K562 (cell line): ENCODE measurements around the gene BEST4. TPM values are rescaled to one million over a fixed set of nuclear protein-coding genes. Genes with fewer than 3 reads are reported as not detected.

ENCODE experiments used
- AFF4 ChIP-seq: sonication (generic); formaldehyde crosslinking; IDR thresholded peaks from 2 replicates; pipeline ENCODE4 v1.8.0; 2023; ENCODE audit warnings: mild to moderate bottlenecking, missing genetic modification reagents
- EHMT2 ChIP-seq: fragments of 450-650 bp; IDR thresholded peaks from 2 replicates; pipeline ENCODE4 v1.6.1; 2018; ENCODE audit warnings: antibody characterized with exemption
- ELK1 ChIP-seq: sonication (generic); formaldehyde crosslinking; IDR thresholded peaks from 2 replicates; pipeline ENCODE4 v1.8.1; 2022; ENCODE audit warnings: missing genetic modification reagents
- EWSR1 ChIP-seq: fragments of 450-650 bp; IDR thresholded peaks from 2 replicates; pipeline ENCODE4 v1.6.1; 2018; ENCODE audit warnings: borderline replicate concordance, mild to moderate bottlenecking, low read depth, moderate library complexity; ENCODE audit not compliant: partially characterized antibody
- FOXK1 ChIP-seq: sonication (generic); formaldehyde crosslinking; IDR thresholded peaks from 2 replicates; pipeline ENCODE4 v1.8.0; 2022; ENCODE audit warnings: missing genetic modification reagents, mild to moderate bottlenecking, borderline replicate concordance
- GATAD2B ChIP-seq: fragments of 450-650 bp; IDR thresholded peaks from 2 replicates; pipeline ENCODE4 v1.6.1; 2017; ENCODE audit warnings: mild to moderate bottlenecking, borderline replicate concordance
- HEY1 ChIP-seq: fragments of 250-450 bp; sonication (Bioruptor Pico); IDR thresholded peaks from 2 replicates; pipeline ENCODE4 v1.5.0; 2020; ENCODE audit warnings: mild to moderate bottlenecking, moderate library complexity, borderline replicate concordance
- MITF ChIP-seq: IDR thresholded peaks from 2 replicates; pipeline ENCODE4 v1.6.1; 2014; ENCODE audit warnings: antibody characterized with exemption
- RFX7 ChIP-seq: fragments of 250-450 bp; sonication (Bioruptor Pico); IDR thresholded peaks from 2 replicates; pipeline ENCODE4 v1.5.1; 2021; ENCODE audit warnings: mild to moderate bottlenecking
- SAP30 ChIP-seq: fragments of 200-600 bp; sonication (generic); IDR thresholded peaks from 2 replicates; pipeline ENCODE4 v1.6.1; 2012; ENCODE audit warnings: borderline replicate concordance, low read depth, mild to moderate bottlenecking, moderate library complexity, low read length, control low read depth, inconsistent platforms; ENCODE audit not compliant: insufficient read depth, poor library complexity, severe bottlenecking
- TSC22D4 ChIP-seq: fragments of 450-650 bp; IDR thresholded peaks from 2 replicates; pipeline ENCODE4 v1.6.1; 2016; ENCODE audit warnings: missing genetic modification characterization, missing biosample characterization, control low read depth
- ZBTB26 ChIP-seq: fragments of 450-650 bp; formaldehyde crosslinking; IDR thresholded peaks from 2 replicates; pipeline ENCODE4 v1.4.0; 2022; ENCODE audit warnings: missing genetic modification characterization
- ZEB2 ChIP-seq: fragments of 450-650 bp; IDR thresholded peaks from 2 replicates; pipeline ENCODE4 v1.6.1; 2016
- ZNF282 ChIP-seq: sonication (generic); formaldehyde crosslinking; IDR thresholded peaks from 2 replicates; pipeline ENCODE4 v1.8.1; 2023; ENCODE audit warnings: missing genetic modification reagents
- ZNF639 ChIP-seq, 2 experiments: fragments of 200-800 bp in 1 of 2; sonication (Bioruptor generic) in 1 of 2; sonication (generic) in 1 of 2; formaldehyde crosslinking in 1 of 2; IDR thresholded peaks in 1 of 2; conservative IDR thresholded peaks in 1 of 2; 2 replicates each; pipeline versions ENCODE4 v1.5.0 to v1.6.1; 2016 to 2020; ENCODE audit warnings: missing compliant biosample characterization in 1 of 2, missing genetic modification characterization in 1 of 2, missing genetic modification reagents in 1 of 2
- polyA plus RNA-seq, 8 experiments: library from polyadenylated mRNA; depleted of rRNA in 4 of 8; stranded (reverse) in 5 of 8; unstranded in 3 of 8; fragments of >200 nt; fragmentation: Nextera tagmentation in 2 of 8; fragmentation: Illumina TruSeq in 1 of 8; extraction: Ambion mirVana in 2 of 8; extraction: Trizol in 1 of 8; gene quantifications; 2 replicates each; pipeline versions ENCODE4 v1.2.1 to v1.2.3, GENCODE V29; 2011 to 2014; ENCODE audit warnings: inconsistent platforms in 1 of 8, missing spikeins in 1 of 8
- total RNA-seq, 7 experiments: library from RNA; depleted of rRNA in 6 of 7; stranded (reverse); fragments of >200 nt in 6 of 7; fragmentation: Illumina TruSeq in 2 of 7; extraction: Trizol in 2 of 7; gene quantifications; 2 replicates each; pipeline versions ENCODE4 v1.2.1 to v1.2.3, GENCODE V29; 2011 to 2021; ENCODE audit warnings: low replicate concordance in 1 of 7

BEST4 gene
- total and polyA plus RNA-seq, 9 of the 15 experiments (the other 6 are each of a cell fraction or from before 2014, with no cell fraction given), result 0.07 to 0.11 TPM; not detected in 7

GRCh38 chr1:44835738-44836675 is 48.0 kb upstream of the BEST4 start (continued):
- TF ChIP-seq ZNF282 (CRISPR knock-in tag), result peak; percentile 27; the same call in 1 of the 2 replicates
- no peak for TF ChIP-seq MITF
- no peak for TF ChIP-seq FOXK1 (CRISPR knock-in tag)
- peak; percentile 61; the same call in 1 of the 2 replicates for TF ChIP-seq ZEB2
- TF ChIP-seq ZNF639 (CRISPR knock-in tag; conservative IDR thresholded peaks at IDR 0.05 in 1 of 2, IDR thresholded peaks at IDR 0.05 in 1 of 2), result no peak
- 0 out of 2 replicates have a peak, but pooled peaks have one; percentile 49 for TF ChIP-seq ZBTB26
- no peak for TF ChIP-seq EHMT2
- no peak for TF ChIP-seq GATAD2B
- TF ChIP-seq RFX7 (CRISPR knock-in tag), result no peak
- no peak for TF ChIP-seq SAP30
- TF ChIP-seq TSC22D4, result no peak
- no peak for TF ChIP-seq AFF4 (CRISPR knock-in tag)
- no peak for TF ChIP-seq EWSR1
- no peak for TF ChIP-seq ELK1
- no peak for TF ChIP-seq HEY1 (CRISPR knock-in tag)
